Suprapubic skin (tissue), 4 donors: ENCODE results near the gene LGALS8.

ENCODE experiments used
- EP300 ChIP-seq: sonication (generic); formaldehyde crosslinking; IDR thresholded peaks from one replicate; pipeline ENCODE4 v1.6.1; 2017; ENCODE audit warnings: antibody characterized with exemption
- POLR2A ChIP-seq, 2 donors: fragments of 450-650 bp; IDR thresholded peaks; one replicate each; pipeline ENCODE4 v1.6.1; 2017; ENCODE audit warnings: antibody characterized with exemption in 2 of 2, mild to moderate bottlenecking in 2 of 2, moderate library complexity in 2 of 2
- POLR2AphosphoS5 ChIP-seq, 3 donors: sonication (generic); formaldehyde crosslinking; IDR thresholded peaks; one replicate each; pipeline ENCODE4 v1.6.1; 2017; ENCODE audit warnings: antibody characterized with exemption in 3 of 3
- TF ChIP-seq, protein P1 (sequence below), 2 donors: fragments of 200-600 bp in 1 of 2; fragments of 450-650 bp in 1 of 2; sonication (generic) in 1 of 2; IDR thresholded peaks; one replicate each; pipeline ENCODE4 v1.5.1; 2016 to 2019; ENCODE audit warnings: antibody characterized with exemption in 2 of 2, mild to moderate bottlenecking in 1 of 2, moderate library complexity in 1 of 2

- TF ChIP-seq, protein P1, sequence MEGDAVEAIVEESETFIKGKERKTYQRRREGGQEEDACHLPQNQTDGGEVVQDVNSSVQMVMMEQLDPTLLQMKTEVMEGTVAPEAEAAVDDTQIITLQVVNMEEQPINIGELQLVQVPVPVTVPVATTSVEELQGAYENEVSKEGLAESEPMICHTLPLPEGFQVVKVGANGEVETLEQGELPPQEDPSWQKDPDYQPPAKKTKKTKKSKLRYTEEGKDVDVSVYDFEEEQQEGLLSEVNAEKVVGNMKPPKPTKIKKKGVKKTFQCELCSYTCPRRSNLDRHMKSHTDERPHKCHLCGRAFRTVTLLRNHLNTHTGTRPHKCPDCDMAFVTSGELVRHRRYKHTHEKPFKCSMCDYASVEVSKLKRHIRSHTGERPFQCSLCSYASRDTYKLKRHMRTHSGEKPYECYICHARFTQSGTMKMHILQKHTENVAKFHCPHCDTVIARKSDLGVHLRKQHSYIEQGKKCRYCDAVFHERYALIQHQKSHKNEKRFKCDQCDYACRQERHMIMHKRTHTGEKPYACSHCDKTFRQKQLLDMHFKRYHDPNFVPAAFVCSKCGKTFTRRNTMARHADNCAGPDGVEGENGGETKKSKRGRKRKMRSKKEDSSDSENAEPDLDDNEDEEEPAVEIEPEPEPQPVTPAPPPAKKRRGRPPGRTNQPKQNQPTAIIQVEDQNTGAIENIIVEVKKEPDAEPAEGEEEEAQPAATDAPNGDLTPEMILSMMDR (IDR thresholded peaks at IDR 0.05), result no peak
- TF ChIP-seq POLR2AphosphoS5 (IDR thresholded peaks at IDR 0.05) (no peak), EP300 (no peak), POLR2A (IDR thresholded peaks at IDR 0.05) (no peak)
Measured at GRCh38 chr1:236516929-236517704, 6.7 kb upstream of the LGALS8 start.
